GM19467 (cell line): ENCODE results near the gene LINGO4.
A peak's percentile ranks its signal among the peaks of the same experiment; 100 is the strongest.
"Not testable (repeated sequence)": the region's sequence is repeated elsewhere in the genome, so short reads cannot be mapped to it uniquely, and the experiment has no call there.

Experiments used
- ATAC-seq: cut with Tn5 transposase; IDR thresholded peaks from one replicate; pipeline ENCODE4 v1.9.1; 2021; ENCODE audit warnings: mild to moderate bottlenecking, moderate library complexity; ENCODE audit not compliant: unreplicated experiment

Gene LINGO4

GRCh38 chr1:151790071-151790939 lies 14.9 kb downstream of the LINGO4 start, which contains the start of gene TDRKH:
TSS of gene TDRKH (minus strand) at chr1:151790500. CDS start at chr1:151783022, 7,478 bp downstream.
- ATAC-seq, result peak; percentile 93

GRCh38 chr1:151787689-151788088 lies 17.5 kb downstream of the LINGO4 start:
- no peak for ATAC-seq

- ATAC-seq, result no peak
Observed at GRCh38 chr1:151783796-151784195, 21.4 kb downstream of the LINGO4 start.

- ATAC-seq, result no peak
Observed at GRCh38 chr1:151782741-151783140, 22.5 kb downstream of the LINGO4 start.

GRCh38 chr1:151782026-151782425 lies 23.2 kb downstream of the LINGO4 start:
- not testable (repeated sequence) for ATAC-seq

- not testable (repeated sequence) for ATAC-seq
Observed at GRCh38 chr1:151780736-151781135, 24.5 kb downstream of the LINGO4 start.

GRCh38 chr1:151779852-151780251 lies 25.4 kb downstream of the LINGO4 start:
- no peak for ATAC-seq

GRCh38 chr1:151777317-151777716 lies 27.9 kb downstream of the LINGO4 start:
- no peak for ATAC-seq

- ATAC-seq, result no peak
Observed at GRCh38 chr1:151776665-151777062, 28.6 kb downstream of the LINGO4 start.

GRCh38 chr1:151775894-151776664 lies 29.1 kb downstream of the LINGO4 start:
- no peak for ATAC-seq

- no peak for ATAC-seq
Observed at GRCh38 chr1:151774256-151774922, 30.8 kb downstream of the LINGO4 start.

- no peak for ATAC-seq
Observed at GRCh38 chr1:151773702-151774101, 31.5 kb downstream of the LINGO4 start.

- ATAC-seq, result not testable (repeated sequence)
Observed at GRCh38 chr1:151769270-151769669, 35.9 kb downstream of the LINGO4 start.

GRCh38 chr1:151768351-151769066 lies 36.7 kb downstream of the LINGO4 start:
- not testable (repeated sequence) for ATAC-seq

- ATAC-seq, result no peak
Observed at GRCh38 chr1:151763990-151764389, 41.2 kb downstream of the LINGO4 start.

GRCh38 chr1:151762941-151763921 lies 42.0 kb downstream of the LINGO4 start, which contains the start of gene MRPL9:
TSS of gene MRPL9 (minus strand) at chr1:151763496. CDS start at chr1:151763479, 17 bp downstream.
- peak; percentile 93 for ATAC-seq

- ATAC-seq, result no peak
Observed at GRCh38 chr1:151760597-151761385, 44.4 kb downstream of the LINGO4 start.

- no peak for ATAC-seq
Observed at GRCh38 chr1:151759241-151759640, 46.0 kb downstream of the LINGO4 start.
